HEK293 (cell line): ENCODE data around the gene PLCB3.

Experiments
- ZBTB8A ChIP-seq: fragments of 450-650 bp; formaldehyde crosslinking; IDR thresholded peaks from 2 replicates; pipeline ENCODE4 v1.5.1; 2016; ENCODE audit warnings: missing biosample characterization, missing genetic modification characterization
- ZNF280D ChIP-seq: fragments of 450-650 bp; formaldehyde crosslinking; IDR thresholded peaks from 2 replicates; pipeline ENCODE4 v1.5.1; 2016; ENCODE audit warnings: missing biosample characterization, missing genetic modification characterization

- TF ChIP-seq ZNF280D (tag by site-specific recombination) = no peak
- TF ChIP-seq ZBTB8A (tag by site-specific recombination) = no peak
These were observed 44.7 kb upstream of the PLCB3 start, which contains the start of gene FERMT3 for GRCh38 chr11:64206457-64207255.
